PFSK-1 (cell line): ENCODE measurements around the gene AUH.

Experiments used
- FOXP2 ChIP-seq: optimal IDR thresholded peaks from 2 replicates; pipeline ENCODE3; 2011; ENCODE audit warnings: borderline replicate concordance, control low read depth, inconsistent platforms; ENCODE audit not compliant: insufficient read depth; ENCODE audit errors: extremely low read length, extremely low read depth
- POLR2AphosphoS5 ChIP-seq: IDR thresholded peaks from 2 replicates; pipeline ENCODE4 v1.6.1; 2012; ENCODE audit warnings: low read depth, mild to moderate bottlenecking, control low read depth, low read length, moderate library complexity
- SIN3A ChIP-seq: IDR thresholded peaks from 2 replicates; pipeline ENCODE4 v1.6.1; 2012; ENCODE audit warnings: mild to moderate bottlenecking, low read length, moderate library complexity, borderline replicate concordance; ENCODE audit not compliant: insufficient read depth
- TAF1 ChIP-seq: IDR thresholded peaks from 2 replicates; pipeline ENCODE4 v1.6.1; 2012; ENCODE audit warnings: low read length, control low read depth, borderline replicate concordance; ENCODE audit not compliant: insufficient read depth
- TF ChIP-seq, protein P1 (sequence below), 2 experiments: IDR thresholded peaks; 2 replicates each; pipeline versions ENCODE4 v1.6.1 to v1.8.0; 2011 to 2012; ENCODE audit warnings: low read depth in 2 of 2, low read length in 2 of 2, control low read depth in 1 of 2, inconsistent platforms in 1 of 2, mild to moderate bottlenecking in 1 of 2, moderate library complexity in 1 of 2; ENCODE audit not compliant: insufficient read depth in 1 of 2

AUH gene

DNA sequence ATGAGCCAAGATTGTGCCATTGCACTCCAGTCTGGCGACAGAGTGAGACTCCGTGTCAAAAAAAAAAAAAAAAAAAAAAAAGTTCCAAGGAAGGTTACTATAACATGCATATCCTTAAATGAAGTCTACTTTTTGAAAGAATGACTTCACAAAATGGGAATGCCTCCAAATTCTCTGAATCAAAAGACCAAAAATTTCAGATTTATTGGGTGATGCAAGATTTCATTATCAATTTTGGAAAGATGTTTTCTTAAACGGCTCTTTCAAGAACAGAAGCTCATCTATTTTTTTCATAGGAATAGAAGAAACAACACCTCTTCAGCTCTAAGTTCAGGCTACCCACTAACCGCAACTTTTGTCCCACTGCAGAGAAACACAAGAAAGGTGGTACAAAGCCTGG lies 69.9 kb downstream of the AUH start:
- TF ChIP-seq FOXP2 (no peak), TAF1 (no peak), SIN3A (no peak), POLR2AphosphoS5 (no peak)
- TF ChIP-seq, protein P1, sequence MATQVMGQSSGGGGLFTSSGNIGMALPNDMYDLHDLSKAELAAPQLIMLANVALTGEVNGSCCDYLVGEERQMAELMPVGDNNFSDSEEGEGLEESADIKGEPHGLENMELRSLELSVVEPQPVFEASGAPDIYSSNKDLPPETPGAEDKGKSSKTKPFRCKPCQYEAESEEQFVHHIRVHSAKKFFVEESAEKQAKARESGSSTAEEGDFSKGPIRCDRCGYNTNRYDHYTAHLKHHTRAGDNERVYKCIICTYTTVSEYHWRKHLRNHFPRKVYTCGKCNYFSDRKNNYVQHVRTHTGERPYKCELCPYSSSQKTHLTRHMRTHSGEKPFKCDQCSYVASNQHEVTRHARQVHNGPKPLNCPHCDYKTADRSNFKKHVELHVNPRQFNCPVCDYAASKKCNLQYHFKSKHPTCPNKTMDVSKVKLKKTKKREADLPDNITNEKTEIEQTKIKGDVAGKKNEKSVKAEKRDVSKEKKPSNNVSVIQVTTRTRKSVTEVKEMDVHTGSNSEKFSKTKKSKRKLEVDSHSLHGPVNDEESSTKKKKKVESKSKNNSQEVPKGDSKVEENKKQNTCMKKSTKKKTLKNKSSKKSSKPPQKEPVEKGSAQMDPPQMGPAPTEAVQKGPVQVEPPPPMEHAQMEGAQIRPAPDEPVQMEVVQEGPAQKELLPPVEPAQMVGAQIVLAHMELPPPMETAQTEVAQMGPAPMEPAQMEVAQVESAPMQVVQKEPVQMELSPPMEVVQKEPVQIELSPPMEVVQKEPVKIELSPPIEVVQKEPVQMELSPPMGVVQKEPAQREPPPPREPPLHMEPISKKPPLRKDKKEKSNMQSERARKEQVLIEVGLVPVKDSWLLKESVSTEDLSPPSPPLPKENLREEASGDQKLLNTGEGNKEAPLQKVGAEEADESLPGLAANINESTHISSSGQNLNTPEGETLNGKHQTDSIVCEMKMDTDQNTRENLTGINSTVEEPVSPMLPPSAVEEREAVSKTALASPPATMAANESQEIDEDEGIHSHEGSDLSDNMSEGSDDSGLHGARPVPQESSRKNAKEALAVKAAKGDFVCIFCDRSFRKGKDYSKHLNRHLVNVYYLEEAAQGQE (IDR thresholded peaks at IDR 0.05; ENCODE audit: insufficient read depth in 1 of 2, low read depth in 2 of 2, low read length in 2 of 2): no peak

DNA sequence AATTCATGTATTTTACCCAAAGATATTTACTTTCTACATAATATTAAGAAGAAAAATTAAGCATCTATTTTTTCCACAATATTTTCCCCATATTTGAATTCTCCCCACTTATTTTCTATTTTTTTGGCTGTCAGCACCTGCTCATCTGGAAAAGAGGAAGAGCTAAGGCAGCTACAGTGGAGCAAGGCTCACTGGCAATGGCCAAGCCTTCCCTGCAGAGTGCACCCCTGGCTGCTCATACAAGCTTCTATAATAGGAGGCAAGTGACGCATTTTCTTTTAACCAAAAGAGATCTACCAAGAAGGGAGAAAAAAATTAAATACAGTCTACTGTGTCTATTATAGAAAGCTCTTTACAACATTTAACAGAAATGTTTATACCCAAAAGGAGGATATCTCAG lies 72.5 kb downstream of the AUH start:
- TF ChIP-seq SIN3A (no peak), FOXP2 (no peak), TAF1 (no peak), POLR2AphosphoS5 (no peak)
- TF ChIP-seq, protein P1 (IDR thresholded peaks at IDR 0.05; ENCODE audit: insufficient read depth in 1 of 2, low read depth in 2 of 2, low read length in 2 of 2): no peak

- TF ChIP-seq POLR2AphosphoS5 (no peak), SIN3A (no peak), FOXP2 (no peak), TAF1 (no peak)
- TF ChIP-seq, protein P1 (IDR thresholded peaks at IDR 0.05; ENCODE audit: insufficient read depth in 1 of 2, low read depth in 2 of 2, low read length in 2 of 2): no peak
These were observed 75.9 kb downstream of the AUH start for GRCh38 chr9:91285729-91286353.

DNA sequence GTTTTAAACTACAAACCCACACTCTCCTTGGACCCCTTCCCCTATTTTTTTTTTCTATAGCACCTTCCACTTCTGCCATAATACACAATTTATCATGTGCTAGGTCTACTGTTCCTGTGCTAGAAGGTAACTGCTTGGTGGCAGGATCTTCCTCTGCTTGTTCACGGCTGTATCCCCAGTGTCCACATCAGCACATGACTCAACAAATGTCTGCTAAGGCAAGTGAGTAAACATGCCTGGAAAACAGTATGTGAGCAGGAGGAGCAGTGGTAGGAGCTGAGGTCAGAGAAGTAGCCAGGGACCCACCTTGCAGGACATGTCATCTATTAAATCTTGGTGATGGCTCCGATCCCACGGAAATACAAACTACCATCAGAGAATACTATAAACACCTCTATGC lies 79.4 kb downstream of the AUH start:
- TF ChIP-seq SIN3A (no peak), POLR2AphosphoS5 (no peak), FOXP2 (no peak), TAF1 (no peak)
- TF ChIP-seq, protein P1 (IDR thresholded peaks at IDR 0.05; ENCODE audit: insufficient read depth in 1 of 2, low read depth in 2 of 2, low read length in 2 of 2): no peak
